ENCODE results near the gene SEC16A. TPM values are rescaled to one million over a fixed set of nuclear protein-coding genes. Genes with fewer than 3 reads are reported as not detected.
"Not testable (repeated sequence)": the region's sequence is repeated elsewhere in the genome, so short reads cannot be mapped to it uniquely, and the experiment has no call there.

SEC16A gene
- polyA plus RNA-seq, 10 donors: 31.4 to 50.7 (median 37.5) TPM

DNA sequence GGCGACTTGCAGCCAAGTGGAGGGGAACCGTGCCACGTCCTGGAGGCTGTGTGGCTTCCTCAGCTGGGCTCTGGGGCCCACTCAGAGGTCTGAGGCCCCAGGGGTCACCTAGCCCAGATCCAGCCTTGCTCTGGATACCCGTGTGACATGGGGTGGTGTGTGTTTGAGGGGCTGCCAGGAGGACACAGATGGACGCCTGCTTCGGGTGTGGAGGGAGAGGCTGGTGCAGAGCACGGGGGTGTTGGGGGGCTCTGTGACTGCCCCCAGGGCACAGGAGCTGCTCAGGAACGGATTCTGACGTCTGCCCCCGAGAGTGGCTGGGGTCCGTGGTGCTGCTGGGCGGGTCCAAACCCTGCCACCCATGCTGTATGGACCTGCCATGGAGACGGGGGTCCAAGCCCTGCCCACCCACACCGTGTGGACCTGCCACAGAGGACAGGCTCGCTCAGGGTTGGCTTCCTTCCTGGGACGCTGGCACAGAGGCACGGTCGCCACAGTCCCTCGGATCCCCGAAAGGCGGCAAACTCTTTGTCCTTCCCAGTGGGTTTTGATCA is 53.7 kb downstream of the SEC16A start:
- DNase-seq: no peak

DNA sequence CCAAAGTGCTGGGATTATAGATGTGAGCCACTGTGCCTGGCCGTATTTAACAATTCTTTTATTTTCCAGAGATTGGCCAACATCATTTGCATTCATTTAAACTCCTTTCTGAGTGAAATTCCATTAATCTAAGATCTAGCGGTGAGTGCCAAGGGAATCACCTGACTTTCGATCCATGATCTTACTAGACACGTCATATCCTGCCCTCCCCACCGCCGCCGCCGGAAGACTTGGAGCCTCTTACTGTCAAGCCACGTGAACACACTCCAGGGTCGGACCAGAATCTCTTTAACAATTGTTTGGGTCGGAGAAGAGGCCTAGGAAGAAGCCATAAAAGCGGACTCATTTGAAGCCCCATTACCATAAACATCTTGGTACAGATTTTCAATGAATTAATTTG is 56.1 kb downstream of the SEC16A start:
- DNase-seq: no peak

DNA sequence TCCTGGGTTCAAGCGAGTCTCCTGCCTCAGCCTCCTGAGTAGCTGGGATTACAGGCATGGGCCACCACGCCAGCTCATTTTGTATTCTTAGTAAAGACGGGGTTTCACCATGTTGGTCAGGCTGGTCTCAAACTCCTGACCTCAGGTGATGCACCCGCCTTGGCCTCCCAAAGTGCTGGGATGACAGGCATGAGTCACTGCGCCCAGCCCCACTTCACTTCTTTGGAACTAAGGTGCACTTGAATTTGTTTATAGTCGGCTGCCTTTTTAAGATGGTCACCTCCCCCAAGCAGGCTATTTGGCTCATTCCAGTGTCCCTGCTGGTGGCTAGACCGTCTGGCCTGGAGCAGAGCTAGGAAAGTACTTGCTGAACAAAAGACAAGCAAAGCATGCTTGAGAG is 57.5 kb downstream of the SEC16A start:
- DNase-seq: not testable (repeated sequence)

DNA sequence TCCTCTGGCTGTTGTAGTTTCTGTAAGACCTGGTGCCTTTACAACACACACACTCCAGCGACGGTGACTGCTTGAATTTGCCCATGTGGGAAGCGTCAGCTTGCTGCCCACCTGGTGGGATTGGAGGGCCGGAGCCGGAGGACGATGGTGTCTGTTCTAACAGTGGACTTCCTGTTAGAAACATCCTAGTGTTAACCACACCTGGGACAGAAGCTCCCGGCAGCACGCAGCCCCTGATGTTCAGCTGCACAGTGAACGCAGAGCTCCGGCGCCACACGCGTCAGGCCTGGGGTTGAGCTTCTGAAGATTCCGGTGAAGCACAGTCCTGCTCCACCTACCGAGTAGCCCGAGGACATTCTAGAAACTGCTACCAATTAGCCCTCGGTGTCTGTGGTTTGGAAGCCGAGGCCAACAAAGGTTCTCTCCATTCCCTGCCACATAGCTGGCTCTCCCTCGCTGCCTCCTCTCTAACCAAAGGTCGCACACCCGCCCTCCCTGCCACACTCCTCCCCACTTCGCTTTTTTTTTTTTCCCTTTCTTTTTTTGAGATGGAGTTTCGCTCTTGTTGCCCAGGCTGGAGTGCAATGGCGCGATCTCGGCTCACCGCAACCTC is 58.0 kb downstream of the SEC16A start:
- no peak for DNase-seq

DNA sequence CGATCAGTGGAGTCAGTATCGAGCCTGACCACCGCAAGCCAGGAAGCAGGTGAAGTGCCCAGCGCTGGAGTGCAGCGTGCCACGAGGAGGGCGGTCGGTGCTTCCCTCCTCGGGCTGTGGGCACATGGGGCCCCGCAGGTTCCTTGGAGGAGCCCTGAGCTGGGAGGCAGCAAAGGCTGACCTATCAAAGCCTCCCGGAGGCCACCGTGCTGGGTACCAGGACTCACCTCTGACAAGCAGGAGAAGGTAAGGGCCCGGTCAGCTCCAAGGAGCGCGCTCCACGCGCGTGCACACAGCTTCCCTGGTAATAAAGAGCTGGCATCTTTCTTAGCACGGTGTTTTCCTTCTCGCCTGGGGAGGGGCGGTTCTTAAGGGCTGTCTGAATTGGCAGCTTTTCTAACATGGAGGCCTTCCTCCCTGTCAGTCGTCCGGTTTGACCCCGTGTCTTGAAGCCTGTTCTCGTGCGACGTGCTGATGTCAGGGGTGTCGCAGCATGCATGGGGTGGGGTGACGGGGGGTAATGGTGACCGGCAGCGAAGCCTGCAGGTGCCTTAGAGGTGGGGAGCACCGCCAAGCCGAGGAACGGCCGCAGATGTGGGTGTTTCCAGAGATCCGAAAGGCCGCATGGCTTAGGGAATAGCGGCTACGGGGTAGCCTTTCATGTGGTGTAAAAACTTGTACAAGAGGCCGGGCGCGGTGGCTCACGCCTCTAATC is 59.3 kb downstream of the SEC16A start:
- DNase-seq: no peak

DNA sequence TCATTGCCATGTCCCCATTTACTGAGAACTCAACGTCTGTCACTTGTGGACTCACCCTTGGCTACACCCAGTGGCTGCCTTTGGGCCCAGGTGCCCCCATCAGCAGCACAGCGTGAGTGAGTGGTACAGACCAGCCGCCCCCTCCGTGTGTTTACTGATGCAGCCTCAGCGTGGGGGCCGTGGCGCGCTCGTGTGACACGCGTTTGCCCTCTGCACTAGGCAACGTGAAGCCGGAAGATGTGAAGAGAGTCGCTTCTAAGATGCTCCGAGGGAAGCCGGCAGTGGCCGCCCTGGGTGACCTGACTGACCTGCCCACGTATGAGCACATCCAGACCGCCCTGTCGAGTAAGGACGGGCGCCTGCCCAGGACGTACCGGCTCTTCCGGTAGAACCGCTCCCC is 60.0 kb downstream of the SEC16A start:
- DNase-seq: no peak

DNA sequence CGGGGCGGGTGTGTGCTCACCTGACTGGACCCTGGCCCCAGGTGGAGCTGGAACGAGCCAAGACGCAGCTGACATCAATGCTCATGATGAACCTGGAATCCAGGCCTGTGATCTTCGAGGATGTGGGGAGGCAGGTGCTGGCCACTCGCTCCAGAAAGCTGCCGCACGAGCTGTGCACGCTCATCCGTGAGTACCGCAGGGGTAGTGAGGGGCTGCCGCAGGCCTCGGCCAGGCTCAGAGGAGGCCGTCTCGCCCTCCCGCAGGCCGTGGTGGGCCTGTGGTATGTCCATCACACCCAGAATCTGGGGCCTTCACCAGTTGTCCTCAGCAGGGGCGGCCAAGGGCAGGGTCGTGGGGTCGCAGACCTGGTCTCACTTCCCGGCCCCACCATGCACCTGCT is 61.0 kb downstream of the SEC16A start:
- DNase-seq: no peak

DNA sequence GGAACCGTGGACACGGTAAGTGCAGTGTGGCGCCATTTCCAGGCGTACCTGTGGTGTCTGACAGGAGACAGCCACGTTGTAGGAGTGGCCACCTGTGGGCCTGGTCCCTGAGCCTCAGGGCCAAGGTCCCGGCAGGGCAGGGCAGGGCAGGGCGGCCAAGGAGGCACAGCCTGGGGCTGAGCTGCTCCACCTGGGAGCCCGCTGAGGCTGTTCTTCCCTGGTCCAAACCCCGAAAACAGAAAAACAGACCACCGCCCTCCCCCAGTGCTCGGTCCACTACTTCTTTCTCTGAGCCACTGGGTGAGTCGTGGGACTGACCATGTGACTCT is 63.8 kb downstream of the SEC16A start:
- no peak for DNase-seq

DNA sequence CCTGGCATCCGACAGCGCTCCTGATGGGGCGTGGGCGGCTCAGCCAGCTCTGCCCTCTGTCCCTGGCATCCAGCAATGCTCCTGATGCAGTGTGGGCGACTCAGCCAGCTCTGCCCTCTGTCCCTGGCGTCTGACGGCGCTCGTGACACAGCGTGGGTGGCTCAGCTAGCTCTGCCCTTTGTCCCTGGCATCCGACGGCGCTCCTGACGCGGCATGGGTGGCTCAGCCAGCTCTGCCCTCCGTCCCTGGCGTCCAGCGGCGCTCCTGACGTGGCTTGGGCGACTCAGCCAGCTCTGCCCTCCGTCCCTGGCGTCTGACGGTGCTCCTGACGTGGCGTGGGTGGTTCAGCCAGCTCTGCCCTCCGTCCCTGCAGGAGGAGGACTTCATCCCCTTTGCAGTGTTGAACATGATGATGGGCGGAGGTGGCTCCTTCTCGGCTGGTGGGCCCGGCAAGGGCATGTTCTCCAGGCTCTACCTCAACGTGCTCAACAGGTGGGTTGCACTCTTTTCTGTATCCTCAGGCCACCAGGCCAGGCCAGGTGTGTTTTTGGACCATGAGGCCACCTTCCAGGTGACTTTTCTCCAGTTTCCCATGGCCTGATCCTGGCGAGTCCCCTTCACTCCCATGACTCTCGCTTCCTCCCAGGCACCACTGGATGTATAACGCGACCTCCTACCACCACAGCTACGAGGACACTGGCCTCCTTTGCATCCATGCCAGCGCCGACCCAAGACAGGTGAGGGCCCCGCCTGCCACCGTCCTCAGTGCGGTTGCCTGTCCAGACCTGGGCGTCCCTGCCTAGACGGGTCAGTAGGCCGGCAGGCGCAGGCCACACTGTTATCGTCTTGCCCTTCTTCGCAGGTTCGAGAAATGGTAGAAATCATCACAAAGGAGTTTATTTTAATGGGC is 64.4 kb downstream of the SEC16A start:
- DNase-seq: no peak

DNA sequence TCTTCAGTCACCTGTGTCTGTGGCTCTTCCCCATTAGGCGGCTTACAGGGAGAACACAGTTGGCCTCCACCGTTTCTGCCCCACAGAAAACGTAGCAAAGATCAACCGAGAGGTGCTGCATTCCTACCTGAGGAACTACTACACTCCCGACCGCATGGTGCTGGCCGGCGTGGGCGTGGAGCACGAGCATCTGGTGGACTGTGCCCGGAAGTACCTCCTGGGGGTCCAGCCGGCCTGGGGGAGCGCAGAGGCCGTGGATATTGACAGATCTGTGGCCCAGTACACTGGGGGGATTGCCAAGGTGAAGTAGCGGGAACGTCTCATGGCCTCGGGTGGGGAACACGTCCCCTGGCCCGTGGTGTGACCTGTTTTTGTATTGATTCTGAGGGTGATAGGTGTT is 65.9 kb downstream of the SEC16A start:
- DNase-seq: no peak

DNA sequence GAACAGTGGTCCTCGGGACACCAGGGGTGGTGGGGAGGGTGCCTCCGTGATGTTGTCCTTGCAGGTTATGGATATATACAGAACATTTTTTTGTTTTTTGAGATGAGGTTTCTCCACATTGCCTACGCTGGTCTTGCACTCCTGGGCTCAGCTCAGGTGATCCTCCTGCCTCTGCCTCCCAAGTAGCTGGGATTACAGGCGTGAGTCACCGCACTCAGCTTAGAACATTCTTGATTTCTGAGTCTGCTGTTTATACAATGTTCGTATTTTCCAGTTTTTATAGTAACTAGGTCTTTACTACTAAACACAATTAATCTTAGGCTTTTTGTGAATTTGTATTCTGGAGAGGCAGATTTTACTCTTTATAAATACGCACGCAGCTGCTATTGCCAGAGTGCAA is 66.4 kb downstream of the SEC16A start:
- no peak for DNase-seq

DNA sequence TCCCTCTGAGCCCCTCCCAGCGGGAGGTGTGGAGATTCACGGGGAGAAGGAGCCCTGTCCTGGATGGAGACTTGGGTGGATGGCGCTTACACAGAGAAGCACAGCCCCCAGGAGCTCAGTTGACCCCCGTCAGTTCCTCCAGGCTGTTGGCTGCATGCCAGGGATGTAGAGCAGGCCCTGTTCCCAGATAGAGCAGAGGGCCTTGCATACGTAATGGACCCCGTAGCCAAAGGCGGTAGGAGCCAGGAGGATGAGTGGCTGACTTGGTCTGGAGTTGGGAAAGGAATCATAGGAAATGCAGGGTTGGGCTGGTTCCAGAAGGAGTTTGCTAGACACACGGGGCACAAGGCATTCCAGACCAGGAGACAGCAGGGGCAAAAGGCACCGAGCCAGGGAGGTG is 69.9 kb downstream of the SEC16A start:
- no peak for DNase-seq

DNA sequence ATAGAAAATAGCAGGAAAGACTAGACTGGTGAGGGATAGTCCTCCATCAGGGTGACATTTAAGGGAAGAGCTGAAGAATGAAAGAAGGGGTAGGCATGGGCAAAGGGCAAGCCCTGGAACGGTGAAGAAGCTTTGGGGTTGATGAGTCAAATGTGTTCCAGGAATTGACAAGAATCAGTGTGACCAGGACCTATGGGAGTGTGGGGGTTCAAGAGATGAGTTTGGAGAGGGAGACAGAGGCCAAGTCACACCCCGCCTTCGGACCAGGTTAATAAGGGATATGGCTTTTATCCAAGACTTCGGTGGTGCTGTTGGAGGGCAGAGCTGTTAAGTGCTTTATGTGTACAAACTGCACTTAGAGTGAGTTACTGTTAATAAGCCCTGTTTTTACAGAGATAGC is 71.5 kb downstream of the SEC16A start:
- no peak for DNase-seq

DNA sequence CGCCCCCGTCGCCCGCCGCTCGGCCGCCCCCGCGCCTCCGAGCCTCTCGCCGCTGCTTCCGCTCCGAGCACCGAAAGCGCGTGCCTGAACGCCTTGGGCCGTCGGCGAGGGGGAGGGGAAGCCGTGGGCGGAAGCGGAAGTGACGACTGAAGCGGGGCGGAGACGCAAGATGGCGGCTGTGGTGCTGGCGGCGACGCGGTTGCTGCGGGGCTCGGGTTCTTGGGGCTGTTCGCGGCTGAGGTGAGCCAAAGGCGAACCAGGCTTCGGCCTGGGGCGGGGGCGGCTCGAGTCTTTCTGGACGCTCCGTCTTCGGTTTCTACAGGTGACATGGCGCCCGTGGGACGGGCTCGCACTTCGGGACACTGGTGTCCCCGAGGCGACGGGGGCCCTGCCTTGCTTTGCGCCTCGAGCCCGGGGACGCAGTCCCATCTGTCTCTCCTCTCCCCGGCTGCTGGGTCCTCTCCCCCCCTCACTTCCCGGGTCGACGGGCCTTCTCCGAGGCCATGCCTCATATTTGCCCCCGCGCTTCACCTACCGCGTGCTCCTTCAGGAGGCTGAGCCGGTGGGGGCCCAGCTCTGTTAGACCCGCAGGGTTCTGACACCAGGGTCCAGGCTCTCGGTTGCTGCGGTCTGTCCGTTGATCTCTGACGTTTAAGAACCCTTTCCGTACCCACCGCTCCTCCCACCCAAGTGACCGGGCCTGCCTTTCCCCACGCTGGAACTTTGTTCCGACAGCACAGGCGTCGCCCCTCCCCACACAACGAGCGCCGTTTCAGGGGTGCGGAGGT is 72.1 kb downstream of the SEC16A start, which contains the start of the genes ENTR1 and PMPCA:
Gene ENTR1 (minus strand): TSS at position 115 of the 788 bp plus-strand sequence. CDS start 217 bp downstream, outside the sequence.
Gene PMPCA (plus strand): TSS at position 159 of the 788 bp plus-strand sequence. CDS start 11 bp downstream, at position 170.
- peak; percentile 88 to 96 (median 94) for DNase-seq

DNA sequence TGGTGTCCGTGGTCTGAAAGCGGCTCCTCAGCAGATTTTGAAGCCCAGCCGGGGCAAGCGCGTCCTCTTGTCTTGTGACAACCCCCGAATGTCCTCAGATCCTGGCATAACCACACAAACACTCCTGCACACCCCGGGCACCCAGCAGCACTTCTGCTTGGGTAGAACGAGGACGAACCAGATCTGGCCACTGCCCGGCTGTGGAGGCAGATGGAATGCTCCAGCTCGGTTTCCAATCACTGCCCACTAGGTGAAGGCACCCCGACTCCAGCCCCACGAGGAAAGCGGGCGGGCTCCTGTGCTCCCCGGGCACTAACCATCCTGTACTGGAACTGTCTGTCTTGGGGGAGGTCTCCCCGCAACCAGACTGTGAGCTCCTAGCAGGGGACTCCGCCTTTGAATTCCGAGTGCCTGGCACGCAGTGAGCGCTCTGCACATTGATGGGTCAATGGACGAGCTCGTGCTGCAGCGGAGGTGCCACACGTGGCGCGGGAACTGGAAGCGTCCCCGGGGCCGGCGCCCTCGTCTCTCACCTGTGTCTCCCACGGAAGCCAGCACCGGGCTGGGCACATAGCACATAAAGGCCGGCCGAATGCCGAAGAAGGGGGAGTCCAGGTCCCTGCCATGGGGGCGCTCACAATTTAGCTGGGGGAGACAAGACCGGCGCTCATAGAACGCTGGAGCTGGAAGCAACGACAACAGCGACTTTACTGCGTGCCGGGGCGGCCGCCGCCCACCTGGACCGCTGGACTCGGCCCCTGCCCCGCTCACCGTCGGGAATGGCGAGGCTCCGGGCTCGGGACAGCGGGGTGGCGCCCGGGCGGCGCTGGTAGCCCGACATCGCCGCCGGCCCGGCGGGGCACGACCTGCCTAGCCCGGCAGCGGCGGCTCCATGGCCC is 73.0 kb downstream of the SEC16A start:
- DNase-seq: peak in 1 of 3 donors; percentile 53

DNA sequence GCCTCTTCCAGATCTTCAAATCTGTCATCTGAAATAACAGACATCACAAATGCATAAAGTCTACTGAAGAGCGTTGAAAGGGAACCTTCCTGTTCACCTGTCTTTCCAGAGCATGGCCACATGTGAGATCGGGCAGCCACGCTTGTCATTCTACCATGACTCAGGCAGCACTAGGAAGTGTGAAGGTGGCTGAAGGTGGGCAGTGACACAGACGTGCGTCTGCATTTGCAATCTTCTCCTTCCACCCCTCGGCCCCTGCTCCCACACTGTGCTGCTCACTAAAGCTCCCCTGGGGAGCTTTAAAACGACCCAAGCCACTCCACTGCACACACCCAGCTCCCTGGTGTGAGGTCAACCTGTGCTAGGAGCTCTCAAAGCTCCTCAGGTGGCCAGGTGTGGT is 74.9 kb downstream of the SEC16A start:
- no peak for DNase-seq

DNA sequence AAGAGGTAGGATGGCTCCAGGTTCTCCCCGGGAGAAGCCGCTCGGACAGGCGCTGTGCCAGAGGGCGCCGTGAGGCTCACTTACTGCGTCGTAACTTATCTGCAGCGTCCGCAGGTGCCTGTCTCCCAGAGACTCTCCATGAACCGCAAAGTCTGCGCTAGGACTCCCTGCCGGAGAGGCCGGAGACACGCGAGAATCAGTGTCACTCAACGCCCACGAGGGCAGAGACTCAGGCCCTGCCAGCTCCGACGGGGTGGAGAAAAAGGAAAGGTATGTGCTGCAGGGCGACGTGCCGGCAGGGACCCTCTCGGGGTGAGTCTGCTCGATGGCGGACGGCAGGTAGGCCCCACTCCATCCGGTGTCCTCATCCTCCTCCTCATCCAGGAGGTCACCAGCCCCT is 75.8 kb downstream of the SEC16A start:
- DNase-seq: not testable (repeated sequence)

DNA sequence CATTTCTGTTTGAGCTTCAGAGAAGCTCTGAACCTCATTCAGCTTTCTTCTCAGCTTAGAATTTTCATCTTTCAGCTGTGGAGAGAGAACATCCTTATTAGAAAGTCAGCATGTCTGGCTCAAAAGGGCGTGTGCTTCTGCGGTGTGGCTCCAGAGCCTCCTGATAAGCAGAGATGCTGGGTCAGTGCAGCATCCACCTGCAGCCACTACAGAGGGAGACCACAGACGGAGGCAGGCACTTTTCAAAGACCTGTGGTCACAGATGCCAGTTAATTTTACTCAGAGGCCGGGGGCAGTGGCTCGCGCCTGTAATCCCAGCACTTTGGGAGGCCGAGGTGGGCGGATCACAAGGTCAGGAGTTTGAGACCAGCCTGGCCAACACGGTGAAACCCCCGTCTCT is 76.9 kb downstream of the SEC16A start:
- not testable (repeated sequence) for DNase-seq

DNA sequence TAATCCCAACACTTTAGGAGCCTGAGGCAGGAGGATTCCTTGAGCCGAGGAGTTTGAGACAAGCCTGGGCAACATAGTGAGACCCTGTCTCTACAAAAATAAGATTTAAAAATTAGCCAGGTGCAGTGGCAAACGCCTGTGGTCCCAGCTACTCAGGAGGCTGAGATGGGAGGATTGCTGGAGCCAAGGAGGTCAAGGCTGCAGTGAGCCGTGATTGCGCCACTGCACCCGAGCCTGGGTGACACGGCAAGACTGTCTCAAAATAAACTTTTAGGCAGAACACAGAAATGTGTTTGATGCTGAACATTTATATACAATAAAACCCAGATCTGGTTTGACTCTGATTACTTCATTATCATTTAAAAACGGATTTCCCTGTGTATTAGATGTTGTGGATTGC is 77.4 kb downstream of the SEC16A start:
- no peak for DNase-seq

DNA sequence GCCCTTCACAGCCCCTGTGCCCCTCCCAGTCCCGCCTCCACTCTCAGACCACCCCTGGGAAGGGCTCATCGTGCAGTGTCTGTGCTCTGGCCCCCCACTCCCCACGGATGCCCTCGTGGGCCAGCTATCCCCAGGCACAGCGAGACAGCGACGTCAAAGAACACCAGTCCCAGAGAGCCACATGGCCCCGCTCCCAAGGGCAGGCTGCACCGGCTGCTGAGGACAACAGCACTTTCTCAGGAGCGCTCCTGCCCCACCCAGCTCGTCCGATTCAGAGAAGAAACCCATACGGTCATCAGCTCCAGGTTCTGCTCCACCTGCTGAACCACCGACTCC is 78.1 kb downstream of the SEC16A start:
- no peak for DNase-seq

Data from muscle of back (tissue), 11 donors.